Thoracic aorta (tissue), 2 donors: ENCODE data around the gene SDHAF2. TPM values are rescaled to one million over a fixed set of nuclear protein-coding genes. Genes with fewer than 3 reads are reported as not detected.

ENCODE experiments used
- ATAC-seq: fragments of 150-250 bp; one replicate; pipeline ENCODE4 v1.8.0; 2017; ENCODE audit warnings: low read depth; ENCODE audit not compliant: insufficient number of reproducible peaks, low FRiP score
- DNase-seq: peaks from one replicate; pipeline ENCODE4 v3.0.0-alpha.2; 2020; ENCODE audit warnings: low spot score
- H3K27ac ChIP-seq, 2 donors: fragments of 200-600 bp; sonication (generic); 1 replicate in 1 of 2; 2 replicates in 1 of 2; pipeline ENCODE4 v1.5.1; 2016; ENCODE audit warnings: mild to moderate bottlenecking in 2 of 2, moderate library complexity in 2 of 2
- H3K27me3 ChIP-seq: fragments of 200-600 bp; sonication (generic); replicated peaks from 2 replicates; pipeline ENCODE4 v1.6.0; 2016; ENCODE audit warnings: mild to moderate bottlenecking; ENCODE audit not compliant: insufficient read depth
- H3K36me3 ChIP-seq: fragments of 200-600 bp; sonication (generic); one replicate; pipeline ENCODE4 v1.5.1; 2016
- H3K4me1 ChIP-seq, 2 donors: fragments of 200-600 bp; sonication (generic); 1 replicate in 1 of 2; 2 replicates in 1 of 2; pipeline versions ENCODE4 v1.5.1 to v1.6.0; 2016; ENCODE audit warnings: low read depth in 2 of 2, mild to moderate bottlenecking in 1 of 2; ENCODE audit not compliant: control insufficient read depth in 1 of 2
- H3K4me3 ChIP-seq: fragments of 200-600 bp; sonication (generic); 2 replicates; pipeline ENCODE4 v1.5.1; 2016; ENCODE audit warnings: mild to moderate bottlenecking
- H3K9me3 ChIP-seq: fragments of 200-600 bp; sonication (generic); 2 replicates; pipeline ENCODE4 v1.5.1; 2016
- CTCF ChIP-seq: fragments of 200-600 bp; sonication (generic); IDR thresholded peaks from one replicate; pipeline ENCODE4 v1.5.1; 2019; ENCODE audit warnings: antibody characterized with exemption
- total RNA-seq, 2 donors: library from RNA; depleted of rRNA; stranded (reverse); fragments of >200 nt; gene quantifications; one replicate each; pipeline versions ENCODE4 v1.1.0 to v1.2.3, GENCODE V29; 2016

Gene SDHAF2
- total RNA-seq, 2 donors from 2014 or later: 43.2 to 52.6 TPM

GRCh38 chr11:61392981-61393595, 36.8 kb upstream of the SDHAF2 start:
- DNase-seq (no peak), ATAC-seq (no peak)
- peak overlapping the region; percentile 71 to 73 for H3K27ac ChIP-seq
- TF ChIP-seq CTCF: no peak
- H3K4me1 ChIP-seq: peaks cover 0 to 19% of the 10 kb centered on the region in 2 donors
- no peaks in the 10 kb centered on the region for H3K27me3 ChIP-seq
- H3K4me3 ChIP-seq: peak overlapping the region; percentile 93
- H3K9me3 ChIP-seq: no peaks in the 10 kb centered on the region
- H3K36me3 ChIP-seq: peaks cover 5% of the 10 kb centered on the region

GRCh38 chr11:61401173-61401572, 28.8 kb upstream of the SDHAF2 start:
- Histone ChIP-seq H3K36me3 (peaks cover 36% of the 10 kb centered on the region), H3K4me1 (no peaks in the 10 kb centered on the region), H3K27me3 (no peaks in the 10 kb centered on the region), H3K9me3 (no peaks in the 10 kb centered on the region), H3K4me3 (no peak overlapping the region), H3K27ac (no peak overlapping the region)
- TF ChIP-seq CTCF: no peak
- no peak for DNase-seq
- no peak for ATAC-seq

GRCh38 chr11:61401573-61401972, 28.4 kb upstream of the SDHAF2 start:
- Histone ChIP-seq H3K4me1 (no peaks in the 10 kb centered on the region), H3K27ac (no peak overlapping the region), H3K9me3 (no peaks in the 10 kb centered on the region), H3K27me3 (no peaks in the 10 kb centered on the region), H3K4me3 (no peak overlapping the region), H3K36me3 (peaks cover 38% of the 10 kb centered on the region)
- TF ChIP-seq CTCF: no peak
- ATAC-seq (no peak), DNase-seq (no peak)

DNA sequence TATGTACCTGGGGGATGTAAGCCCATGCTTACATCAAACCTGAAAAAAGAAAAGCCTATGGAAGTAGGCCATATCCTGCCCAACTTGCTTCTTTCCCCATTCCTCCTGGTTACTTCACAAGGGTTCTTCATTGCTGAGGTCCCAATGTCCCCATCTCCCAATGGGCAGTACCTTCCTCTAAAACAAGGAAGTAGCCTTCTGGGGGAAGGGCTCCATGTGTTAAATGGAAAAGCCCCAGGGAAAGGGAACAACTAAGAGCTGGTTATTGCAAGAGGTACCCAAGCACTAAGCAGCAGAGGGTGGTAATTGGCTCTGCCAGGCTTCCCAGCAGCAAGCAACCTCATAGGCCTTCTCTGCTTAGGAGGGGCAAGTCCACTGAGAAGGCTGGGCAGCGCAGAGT, 26.3 kb upstream of the SDHAF2 start:
- H3K27ac ChIP-seq: no peak overlapping the region

DNA sequence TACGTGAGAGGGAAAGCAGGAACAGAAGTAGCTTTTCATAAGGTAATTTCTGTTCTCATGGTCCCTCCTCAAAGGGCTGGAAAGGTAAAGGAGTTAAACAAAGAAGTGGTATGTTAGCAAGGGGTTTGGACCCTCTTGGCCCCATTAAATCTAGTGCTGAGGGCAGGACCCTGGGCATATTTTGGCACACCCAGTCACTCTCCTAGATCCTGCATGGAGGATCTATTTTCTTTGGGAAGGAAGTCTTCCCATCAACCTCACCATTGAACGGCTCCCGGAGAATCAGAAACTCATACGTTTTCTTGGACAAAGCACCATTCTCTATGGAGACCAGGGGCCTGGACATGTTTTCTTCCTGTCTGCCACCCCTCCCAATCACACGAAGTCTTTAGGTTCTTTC, 25.8 kb upstream of the SDHAF2 start:
- Histone ChIP-seq H3K9me3 (no peaks in the 10 kb centered on the region), H3K27me3 (no peaks in the 10 kb centered on the region), H3K36me3 (peaks cover 58% of the 10 kb centered on the region), H3K27ac (no peak overlapping the region), H3K4me3 (no peak overlapping the region), H3K4me1 (no peaks in the 10 kb centered on the region)
- ATAC-seq: no peak
- no peak for TF ChIP-seq CTCF
- no peak for DNase-seq

More for the DNA sequence above, 26.3 kb upstream of the SDHAF2 start:
- no peak for DNase-seq
- Histone ChIP-seq H3K9me3 (no peaks in the 10 kb centered on the region), H3K27me3 (no peaks in the 10 kb centered on the region), H3K4me3 (no peak overlapping the region), H3K4me1 (no peaks in the 10 kb centered on the region), H3K36me3 (peaks cover 54% of the 10 kb centered on the region)
- no peak for ATAC-seq
- TF ChIP-seq CTCF: no peak
